Tibial artery (tissue), 4 donors: ENCODE results near the gene TOMM40L.

Experiments
- DNase-seq, 2 donors: peaks; one replicate each; pipeline ENCODE4 v3.0.0-alpha.2; 2019
- H3K27ac ChIP-seq, 2 donors: fragments of 200-600 bp; sonication (generic) in 1 of 2; 1 replicate in 1 of 2; 2 replicates in 1 of 2; pipeline ENCODE4 v1.5.1; 2018 to 2019; ENCODE audit warnings: mild to moderate bottlenecking in 1 of 2
- H3K27me3 ChIP-seq, 2 donors: fragments of 200-600 bp; sonication (generic) in 1 of 2; one replicate each; pipeline versions ENCODE4 v1.5.1 to v1.6.0; 2016 to 2019
- H3K36me3 ChIP-seq, 3 donors: fragments of 200-600 bp; sonication (generic) in 2 of 3; one replicate each; pipeline ENCODE4 v1.5.1; 2016 to 2019; ENCODE audit warnings: mild to moderate bottlenecking in 2 of 3
- H3K4me1 ChIP-seq, 4 donors: fragments of 200-600 bp; sonication (generic) in 2 of 4; 1 replicate in 3 of 4; 2 replicates in 1 of 4; pipeline ENCODE4 v1.5.1; 2016 to 2019
- H3K4me3 ChIP-seq, 2 donors: fragments of 200-600 bp; sonication (generic) in 1 of 2; 1 replicate in 1 of 2; 2 replicates in 1 of 2; pipeline ENCODE4 v1.5.1; 2018 to 2019; ENCODE audit warnings: mild to moderate bottlenecking in 2 of 2
- H3K9me3 ChIP-seq, 3 donors: fragments of 200-600 bp; sonication (generic) in 1 of 3; one replicate each; pipeline ENCODE4 v1.5.1; 2016 to 2019
- intact Hi-C: fragments of 100-400 bp; cut with DNase I; formaldehyde crosslinking; loops from one replicate; pipeline ENCODE4 v1.15.0; 2023; ENCODE audit warnings: low total_unique reads
- TF ChIP-seq, protein P1 (sequence below), 2 experiments: fragments of 200-600 bp in 1 of 2; fragments of 450-650 bp in 1 of 2; IDR thresholded peaks; one replicate each; pipeline ENCODE4 v1.5.1; 2017 to 2019; ENCODE audit warnings: antibody characterized with exemption in 2 of 2, mild to moderate bottlenecking in 1 of 2, moderate library complexity in 1 of 2

Gene TOMM40L

DNA sequence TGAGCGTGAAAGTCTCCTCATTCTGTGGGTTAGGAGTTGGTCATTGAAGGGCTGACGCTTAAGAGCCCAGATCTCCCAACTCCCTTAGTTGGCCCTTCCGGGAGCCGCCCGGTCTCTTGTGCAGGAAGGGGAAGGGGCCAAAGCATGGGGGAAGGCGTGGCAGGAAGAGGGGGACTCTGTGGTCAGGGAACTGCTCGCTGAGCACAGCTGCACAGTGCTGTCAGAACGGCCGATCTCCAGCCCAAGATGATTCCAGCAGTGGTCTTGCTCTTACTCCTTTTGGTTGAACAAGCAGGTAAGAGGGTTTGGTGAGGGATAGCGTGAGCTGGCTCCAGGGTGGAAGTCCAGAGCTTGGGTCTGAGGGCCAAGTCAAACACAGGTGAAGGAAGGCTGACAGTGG is 10.8 kb upstream of the TOMM40L start, which contains the start of gene FCER1G:
Gene FCER1G (plus strand): TSS at position 220 of the 400 bp plus-strand sequence. CDS start 27 bp downstream, at position 247.
- H3K27ac ChIP-seq, result peak within 1 kb of the TSS; percentile 22 to 42
- intact Hi-C loops, result no loop called here
- no peaks in the 10 kb centered on the region for H3K9me3 ChIP-seq
- peak; percentile 70 to 79 for DNase-seq
- H3K36me3 ChIP-seq, result peaks cover 45 to 52% (median 48%) of the 10 kb centered on the region in 3 donors
- no peaks in the 10 kb centered on the region for H3K27me3 ChIP-seq
- TF ChIP-seq, protein P1, sequence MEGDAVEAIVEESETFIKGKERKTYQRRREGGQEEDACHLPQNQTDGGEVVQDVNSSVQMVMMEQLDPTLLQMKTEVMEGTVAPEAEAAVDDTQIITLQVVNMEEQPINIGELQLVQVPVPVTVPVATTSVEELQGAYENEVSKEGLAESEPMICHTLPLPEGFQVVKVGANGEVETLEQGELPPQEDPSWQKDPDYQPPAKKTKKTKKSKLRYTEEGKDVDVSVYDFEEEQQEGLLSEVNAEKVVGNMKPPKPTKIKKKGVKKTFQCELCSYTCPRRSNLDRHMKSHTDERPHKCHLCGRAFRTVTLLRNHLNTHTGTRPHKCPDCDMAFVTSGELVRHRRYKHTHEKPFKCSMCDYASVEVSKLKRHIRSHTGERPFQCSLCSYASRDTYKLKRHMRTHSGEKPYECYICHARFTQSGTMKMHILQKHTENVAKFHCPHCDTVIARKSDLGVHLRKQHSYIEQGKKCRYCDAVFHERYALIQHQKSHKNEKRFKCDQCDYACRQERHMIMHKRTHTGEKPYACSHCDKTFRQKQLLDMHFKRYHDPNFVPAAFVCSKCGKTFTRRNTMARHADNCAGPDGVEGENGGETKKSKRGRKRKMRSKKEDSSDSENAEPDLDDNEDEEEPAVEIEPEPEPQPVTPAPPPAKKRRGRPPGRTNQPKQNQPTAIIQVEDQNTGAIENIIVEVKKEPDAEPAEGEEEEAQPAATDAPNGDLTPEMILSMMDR (IDR thresholded peaks at IDR 0.05), result no peak
- H3K4me1 ChIP-seq, result no peaks in the 10 kb centered on the region
- H3K4me3 ChIP-seq, result peak within 1 kb of the TSS; percentile 34 to 38

DNA sequence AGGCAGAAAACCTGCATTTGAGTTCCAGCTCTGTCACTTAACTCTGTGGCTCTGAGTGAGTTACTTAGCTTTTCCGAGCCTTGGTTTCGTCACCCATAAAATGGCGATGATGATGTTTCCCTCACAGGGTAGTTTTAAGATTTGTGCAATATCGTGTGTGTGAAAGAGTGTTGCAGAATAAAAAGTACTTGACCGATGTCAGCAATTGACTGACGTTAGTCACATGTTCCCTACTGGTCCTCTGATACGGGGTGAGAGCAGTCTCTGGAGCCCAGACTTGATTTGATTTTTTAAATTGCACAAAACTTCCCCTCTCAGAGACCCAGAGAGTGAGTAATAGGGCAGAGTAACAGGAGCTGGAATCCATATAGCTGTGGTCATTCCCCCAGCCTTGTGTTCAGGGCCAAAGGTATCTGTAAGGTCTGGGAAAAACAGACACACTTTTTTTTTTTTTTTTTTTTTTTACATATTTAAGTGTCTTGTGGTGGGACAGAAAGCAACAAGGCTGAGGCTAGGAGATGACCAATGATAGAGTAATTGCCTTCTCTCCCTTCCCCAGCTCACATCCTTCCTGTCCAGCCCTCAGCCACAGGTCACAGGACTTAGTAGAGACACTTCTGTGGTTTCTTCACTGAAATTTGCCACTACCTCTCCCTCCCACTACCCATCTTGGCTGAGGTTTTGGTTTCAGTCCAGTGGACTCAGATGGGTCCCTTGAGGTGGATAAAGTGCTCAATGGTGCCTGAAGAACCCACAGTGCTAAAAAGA is 8.7 kb upstream of the TOMM40L start:
- H3K27ac ChIP-seq, result peak overlapping the region; percentile 65 to 73
- intact Hi-C loops, result no loop called here
- peak in 1 of 2 donors; percentile 39 for DNase-seq

DNA sequence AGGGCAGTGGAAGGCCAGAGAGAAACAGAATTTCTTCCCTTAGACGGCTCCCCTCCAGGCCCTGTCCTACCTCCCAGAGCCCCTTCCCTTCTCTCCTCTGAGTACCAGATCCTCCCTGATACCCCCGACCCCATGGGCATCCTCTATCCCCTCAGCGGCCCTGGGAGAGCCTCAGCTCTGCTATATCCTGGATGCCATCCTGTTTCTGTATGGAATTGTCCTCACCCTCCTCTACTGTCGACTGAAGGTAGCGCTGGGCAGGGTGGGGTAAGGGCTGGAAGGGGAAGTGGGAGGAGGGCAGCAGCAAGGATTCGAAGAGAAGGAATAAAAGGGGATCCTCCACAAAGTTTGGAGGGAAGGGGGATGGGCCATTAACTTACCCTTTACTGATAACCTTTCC is 8.0 kb upstream of the TOMM40L start:
- no peaks in the 10 kb centered on the region for H3K4me1 ChIP-seq
- peak overlapping the region in 1 of 2 donors; percentile 11 for H3K4me3 ChIP-seq
- H3K27me3 ChIP-seq, result no peaks in the 10 kb centered on the region
- TF ChIP-seq, protein P1 (IDR thresholded peaks at IDR 0.05), result no peak
- peak overlapping the region; percentile 65 to 73 for H3K27ac ChIP-seq
- H3K9me3 ChIP-seq, result no peaks in the 10 kb centered on the region
- DNase-seq, result peak in 1 of 2 donors; percentile 17
- peaks cover 20 to 25% (median 21%) of the 10 kb centered on the region in 3 donors for H3K36me3 ChIP-seq
- intact Hi-C loops, result no loop called here

More for the DNA sequence above, 8.7 kb upstream of the TOMM40L start:
- TF ChIP-seq, protein P1 (IDR thresholded peaks at IDR 0.05), result no peak
- Histone ChIP-seq H3K27me3 (no peaks in the 10 kb centered on the region), H3K9me3 (no peaks in the 10 kb centered on the region), H3K36me3 (peaks cover 27 to 32% (median 28%) of the 10 kb centered on the region in 3 donors), H3K4me1 (no peaks in the 10 kb centered on the region), H3K4me3 (peak overlapping the region; percentile 27 to 36)

DNA sequence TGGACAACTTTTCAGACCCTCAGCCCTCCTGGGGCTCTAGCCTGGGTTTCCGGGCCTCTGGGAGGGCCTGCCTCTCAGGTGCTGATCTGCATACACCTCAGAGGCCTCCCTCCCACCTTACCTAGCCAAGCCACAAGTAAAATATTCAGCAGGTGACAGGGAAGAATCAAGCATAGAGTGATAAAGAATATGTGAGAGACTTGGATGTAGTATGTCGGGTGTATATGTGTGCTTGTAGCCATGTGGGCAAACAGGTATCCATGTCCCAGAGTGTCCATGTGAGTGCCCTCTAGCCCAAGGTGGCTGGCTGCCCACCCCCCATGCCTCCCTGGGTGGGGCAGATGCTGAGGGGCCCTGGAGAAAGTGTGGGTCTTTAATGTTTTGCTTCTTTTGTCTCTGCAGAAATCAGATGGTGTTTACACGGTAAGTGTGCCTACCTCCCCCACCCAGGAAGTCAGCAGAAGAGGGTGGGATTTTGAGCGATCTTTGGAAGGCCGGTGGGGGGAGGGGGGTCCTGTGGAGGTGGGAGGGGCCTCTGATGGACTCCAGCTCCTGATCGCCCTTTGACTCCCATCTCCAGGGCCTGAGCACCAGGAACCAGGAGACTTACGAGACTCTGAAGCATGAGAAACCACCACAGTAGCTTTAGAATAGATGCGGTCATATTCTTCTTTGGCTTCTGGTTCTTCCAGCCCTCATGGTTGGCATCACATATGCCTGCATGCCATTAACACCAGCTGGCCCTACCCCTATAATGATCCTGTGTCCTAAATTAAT is 7.4 kb upstream of the TOMM40L start:
- TF ChIP-seq, protein P1 (IDR thresholded peaks at IDR 0.05), result no peak
- Histone ChIP-seq H3K36me3 (peaks cover 14 to 18% (median 14%) of the 10 kb centered on the region in 3 donors), H3K27ac (no peak overlapping the region), H3K4me3 (no peak overlapping the region), H3K9me3 (no peaks in the 10 kb centered on the region), H3K4me1 (no peaks in the 10 kb centered on the region), H3K27me3 (no peaks in the 10 kb centered on the region)
- DNase-seq, result no peak
- intact Hi-C loops, result no loop called here

DNA sequence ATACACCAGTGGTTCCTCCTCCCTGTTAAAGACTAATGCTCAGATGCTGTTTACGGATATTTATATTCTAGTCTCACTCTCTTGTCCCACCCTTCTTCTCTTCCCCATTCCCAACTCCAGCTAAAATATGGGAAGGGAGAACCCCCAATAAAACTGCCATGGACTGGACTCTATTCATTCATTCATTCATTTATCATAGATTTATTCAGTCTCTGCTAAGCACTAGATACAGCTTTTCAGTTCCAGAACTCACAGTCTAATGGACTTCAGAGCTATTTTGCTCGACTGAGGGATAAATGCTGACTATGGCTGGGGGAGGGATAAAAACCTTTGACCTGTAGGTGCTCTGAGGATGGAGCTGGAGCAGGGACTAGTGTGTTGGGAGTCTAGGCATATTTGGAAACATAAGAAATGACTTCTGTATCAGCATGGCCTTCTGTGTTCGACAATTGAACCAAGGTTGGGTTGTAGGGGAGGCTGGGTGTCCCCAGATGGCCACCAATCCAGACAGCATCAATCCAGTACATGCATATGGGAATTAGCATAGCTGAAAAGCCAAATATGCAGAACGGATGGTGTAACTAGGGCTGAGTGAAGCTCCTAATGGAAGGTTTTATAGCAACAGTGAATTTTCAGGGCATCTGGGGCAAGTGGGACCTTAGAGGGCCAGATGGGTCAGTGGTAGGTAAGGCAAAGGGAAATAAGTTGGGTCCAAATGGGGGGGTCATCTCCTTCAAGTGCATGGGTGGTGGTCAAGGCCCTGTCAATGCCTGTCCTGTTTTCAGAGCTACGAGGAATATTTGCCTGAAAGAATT is 6.6 kb upstream of the TOMM40L start:
- no peaks in the 10 kb centered on the region for H3K9me3 ChIP-seq
- no peak overlapping the region for H3K27ac ChIP-seq
- no peaks in the 10 kb centered on the region for H3K4me1 ChIP-seq
- H3K4me3 ChIP-seq, result no peak overlapping the region
- DNase-seq, result no peak
- TF ChIP-seq, protein P1 (IDR thresholded peaks at IDR 0.05), result no peak
- intact Hi-C loops, result no loop called here
- H3K36me3 ChIP-seq, result peaks cover 6 to 10% (median 6%) of the 10 kb centered on the region in 3 donors
- H3K27me3 ChIP-seq, result no peaks in the 10 kb centered on the region
